Fibroblast of lung (primary cell): ENCODE data around the gene APOD.

ENCODE experiments used
- EZH2 ChIP-seq: IDR thresholded peaks from 2 replicates; pipeline ENCODE4 v1.5.1; 2012; ENCODE audit warnings: low read length, control low read depth, mild to moderate bottlenecking; ENCODE audit errors: missing control alignments
- TF ChIP-seq, protein P1 (sequence below), 2 donors: IDR thresholded peaks in 1 of 2; conservative IDR thresholded peaks in 1 of 2; 1 replicate in 1 of 2; 2 replicates in 1 of 2; pipeline ENCODE4 v1.5.1; 2011 to 2012; ENCODE audit warnings: low read length in 2 of 2, control low read depth in 1 of 2, inconsistent platforms in 1 of 2, low read depth in 1 of 2, mild to moderate bottlenecking in 1 of 2

DNA sequence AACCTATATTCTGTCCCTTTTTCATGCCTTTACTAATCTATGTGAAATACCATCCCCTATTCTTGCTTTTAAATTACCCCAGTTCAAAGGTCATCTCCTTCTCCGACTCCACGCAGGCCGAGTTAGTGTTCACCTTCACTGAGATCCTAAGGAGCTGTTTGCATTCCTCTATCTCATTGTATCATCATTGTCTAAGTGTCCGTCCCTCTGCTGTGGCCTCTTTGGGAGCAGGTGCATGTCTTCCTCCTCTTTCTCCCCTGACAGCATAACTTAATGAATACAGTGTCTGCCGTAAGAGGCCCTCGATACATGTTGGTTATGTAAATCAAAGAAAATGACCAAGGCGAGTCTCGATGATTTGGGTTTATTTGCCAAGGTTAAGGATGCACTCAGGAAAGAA, 35.7 kb downstream of the APOD start:
- TF ChIP-seq, protein P1, sequence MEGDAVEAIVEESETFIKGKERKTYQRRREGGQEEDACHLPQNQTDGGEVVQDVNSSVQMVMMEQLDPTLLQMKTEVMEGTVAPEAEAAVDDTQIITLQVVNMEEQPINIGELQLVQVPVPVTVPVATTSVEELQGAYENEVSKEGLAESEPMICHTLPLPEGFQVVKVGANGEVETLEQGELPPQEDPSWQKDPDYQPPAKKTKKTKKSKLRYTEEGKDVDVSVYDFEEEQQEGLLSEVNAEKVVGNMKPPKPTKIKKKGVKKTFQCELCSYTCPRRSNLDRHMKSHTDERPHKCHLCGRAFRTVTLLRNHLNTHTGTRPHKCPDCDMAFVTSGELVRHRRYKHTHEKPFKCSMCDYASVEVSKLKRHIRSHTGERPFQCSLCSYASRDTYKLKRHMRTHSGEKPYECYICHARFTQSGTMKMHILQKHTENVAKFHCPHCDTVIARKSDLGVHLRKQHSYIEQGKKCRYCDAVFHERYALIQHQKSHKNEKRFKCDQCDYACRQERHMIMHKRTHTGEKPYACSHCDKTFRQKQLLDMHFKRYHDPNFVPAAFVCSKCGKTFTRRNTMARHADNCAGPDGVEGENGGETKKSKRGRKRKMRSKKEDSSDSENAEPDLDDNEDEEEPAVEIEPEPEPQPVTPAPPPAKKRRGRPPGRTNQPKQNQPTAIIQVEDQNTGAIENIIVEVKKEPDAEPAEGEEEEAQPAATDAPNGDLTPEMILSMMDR (conservative IDR thresholded peaks at IDR 0.05 in 1 of 2, IDR thresholded peaks at IDR 0.05 in 1 of 2; ENCODE audit: low read depth in 1 of 2, low read length in 2 of 2), result no peak
- TF ChIP-seq EZH2, result no peak
